ENCODE results near the gene FAM111B. TPM values are rescaled to one million over a fixed set of nuclear protein-coding genes. Genes with fewer than 3 reads are reported as not detected.
A peak's percentile ranks its signal among the peaks of the same experiment; 100 is the strongest.
"Not testable (repeated sequence)": the region's sequence is repeated elsewhere in the genome, so short reads cannot be mapped to it uniquely, and the experiment has no call there.

The FAM111B gene
- total RNA-seq, 1 experiment from 2014 or later: 10.7 TPM

- CTCF ChIA-PET: interaction anchor here (0.6 to 1.5 kb wide), 21 partner anchors 9 to 482 kb away, joined by 3 to 11 read pairs (median 4); no protein-coding TSS in a partner anchor
- H3K9ac ChIP-seq (ENCODE audit: low read length): not testable (repeated sequence)
These were observed 48.7 kb upstream of the FAM111B start for GRCh38 chr11:59058120-59059033.

GRCh38 chr11:59060096-59060495 is 46.9 kb upstream of the FAM111B start:
- H3K9me2 ChIP-seq (ENCODE audit: insufficient read depth); ATAC-seq; H3K4me1 ChIP-seq (ENCODE audit: control insufficient read depth in 1 of 2, insufficient read depth in 2 of 2, low read length in 2 of 2); H2AFZ ChIP-seq (ENCODE audit: low read depth, low read length, poor library complexity, severe bottlenecking); intact Hi-C loops (cut with micrococcal nuclease); H3K9ac ChIP-seq (ENCODE audit: low read length); H3K36me3 ChIP-seq (ENCODE audit: control insufficient read depth in 1 of 2, insufficient read depth in 2 of 2, low read length in 2 of 2); H3K9me3 ChIP-seq (ENCODE audit: control insufficient read depth in 1 of 2, insufficient read depth in 1 of 2, low read depth in 1 of 2, low read length in 2 of 2); H3K79me2 ChIP-seq (ENCODE audit: insufficient read depth, low read length); POLR2A ChIA-PET; BruUV-seq (replicated peaks); H4K20me1 ChIP-seq (ENCODE audit: insufficient read depth); DNase-seq (ENCODE audit: low read depth, low spot score); H3K27ac ChIP-seq (ENCODE audit: low read depth, low read length); H3K4me3 ChIP-seq (replicated peaks in 1 of 2; ENCODE audit: low read depth in 1 of 2, low read length in 2 of 2); H3K4me2 ChIP-seq (ENCODE audit: low read length); RAD21 ChIA-PET (ENCODE audit: low non-redundant PET in 1 of 2, low total read pairs in 2 of 2, uncharacterized antibody in 2 of 2, unreplicated experiment in 2 of 2): not testable (repeated sequence)
- peaks cover 19% of the 10 kb centered on the region for H3K27me3 ChIP-seq (ENCODE audit: insufficient read depth, low read length)
- CTCF ChIA-PET: interaction anchor here (1.4 kb wide), 1 partner anchor 98 kb away, joined by 5 read pairs; no protein-coding TSS in a partner anchor

More at GRCh38 chr11:59058120-59059033, 48.7 kb upstream of the FAM111B start:
- RAD21 ChIA-PET (ENCODE audit: low non-redundant PET in 1 of 2, low total read pairs in 2 of 2, uncharacterized antibody in 2 of 2, unreplicated experiment in 2 of 2): interaction anchor here (0.6 to 1.2 kb wide), 2 partner anchors 77 to 697 kb away, joined by 3 read pairs; partner anchors contain the start of gene STX3 (in 1 of the 2)
- H4K20me1 ChIP-seq (ENCODE audit: insufficient read depth); POLR2A ChIA-PET; BruUV-seq (replicated peaks); H3K9me2 ChIP-seq (ENCODE audit: insufficient read depth); H3K9me3 ChIP-seq (ENCODE audit: control insufficient read depth in 1 of 2, insufficient read depth in 1 of 2, low read depth in 1 of 2, low read length in 2 of 2); H3K27me3 ChIP-seq (ENCODE audit: insufficient read depth, low read length); H3K27ac ChIP-seq (ENCODE audit: low read depth, low read length); H3K79me2 ChIP-seq (ENCODE audit: insufficient read depth, low read length); H3K36me3 ChIP-seq (ENCODE audit: control insufficient read depth in 1 of 2, insufficient read depth in 2 of 2, low read length in 2 of 2); H3K4me1 ChIP-seq (ENCODE audit: control insufficient read depth in 1 of 2, insufficient read depth in 2 of 2, low read length in 2 of 2): not testable (repeated sequence)
- intact Hi-C loops (cut with micrococcal nuclease): loop anchor here (2.0 to 10.0 kb wide), 4 partner anchors 42 to 481 kb away; partner anchors contain the start of genes LPXN and ZFP91
- peak; percentile 68; the same call in 1 of the 2 replicates for TF ChIP-seq SP1 (IDR thresholded peaks at IDR 0.05; ENCODE audit: low read depth)
- TF ChIP-seq CBX3 (IDR thresholded peaks at IDR 0.05; ENCODE audit: low read depth): peak; percentile 26; the same call in 1 of the 2 replicates
- peak; percentile 90 for TF ChIP-seq RAD21 (IDR thresholded peaks at IDR 0.05; ENCODE audit: low read depth)
- TF ChIP-seq CTCF (IDR thresholded peaks at IDR 0.05 in 2 of 3, conservative IDR thresholded peaks at IDR 0.05 in 1 of 3; ENCODE audit: borderline replicate concordance in 1 of 3, insufficient read depth in 1 of 3, low read depth in 2 of 3, low read length in 2 of 3): peak; percentile 73 to 95 (median 89); a peak in 5 of 6 replicates
- ATAC-seq: peak; percentile 98
- H3K4me3 ChIP-seq (replicated peaks in 1 of 2; ENCODE audit: low read depth in 1 of 2, low read length in 2 of 2): peak overlapping the region; percentile 13 to 40; a peak in 2 of 4 replicates
- peak; percentile 98 for DNase-seq (ENCODE audit: low read depth, low spot score)
- peak overlapping the region; percentile 66 for H3K4me2 ChIP-seq (ENCODE audit: low read length)
- H2AFZ ChIP-seq (ENCODE audit: low read depth, low read length, poor library complexity, severe bottlenecking): peak overlapping the region; percentile 94

All from HCT116 (cell line).